Muscle of arm (tissue), 12 donors: Measurements from ENCODE around the gene ATP4B. TPM values are rescaled to one million over a fixed set of nuclear protein-coding genes. Genes with fewer than 3 reads are reported as not detected.

Experiments
- DNase-seq: peaks from one replicate; pipeline ENCODE4 v3.0.0-alpha.2; 2013
- polyA plus RNA-seq, 12 donors: library from polyadenylated mRNA; unstranded; fragments of 120-200 nt; gene quantifications; one replicate each; pipeline ENCODE4 v1.2.1, GENCODE V29; 2013; ENCODE audit not compliant: insufficient read length in 12 of 12

The ATP4B gene
- polyA plus RNA-seq, 12 donors: 0.10 to 0.13 (median 0.12) TPM; not detected in 9

DNA sequence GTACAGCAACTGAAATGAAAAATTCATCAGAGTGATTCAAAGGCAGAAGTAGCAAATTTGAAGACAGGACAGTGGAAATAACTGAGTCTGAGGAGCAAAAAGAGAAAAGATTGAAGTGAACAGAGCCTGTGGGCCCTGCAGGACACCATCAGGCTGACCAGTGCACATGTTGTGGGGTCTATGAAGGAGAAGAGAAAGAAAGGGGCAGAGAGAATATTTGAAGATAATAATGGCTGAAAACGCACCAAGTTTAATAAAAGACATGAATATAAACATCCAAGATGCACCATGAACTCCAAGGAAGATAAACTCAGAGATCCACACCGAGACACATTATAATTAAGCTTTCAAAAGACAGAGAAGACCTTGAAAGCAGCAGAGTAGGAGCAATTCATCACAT lies 15.4 kb downstream of the ATP4B start:
- no peak for DNase-seq

DNA sequence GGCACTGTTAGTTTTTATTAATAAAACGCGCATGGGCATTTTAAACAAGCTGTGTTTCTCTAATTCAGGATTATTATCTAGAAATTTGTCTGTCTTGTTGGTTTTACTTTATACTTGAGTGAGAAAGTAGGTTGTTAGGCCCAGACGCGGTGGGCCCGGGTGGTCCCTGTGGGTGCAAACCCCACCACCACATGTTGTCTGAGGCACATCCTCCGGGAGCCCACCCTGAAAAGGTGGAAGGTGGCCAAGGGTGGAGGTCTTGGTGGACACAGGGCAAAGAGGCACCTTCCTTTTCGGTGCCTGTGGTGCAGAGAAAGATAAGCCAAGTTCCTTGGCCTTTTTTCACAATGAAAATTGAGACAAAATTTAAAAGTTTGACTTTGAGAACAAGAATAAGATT lies 16.6 kb downstream of the ATP4B start:
- no peak for DNase-seq

DNA sequence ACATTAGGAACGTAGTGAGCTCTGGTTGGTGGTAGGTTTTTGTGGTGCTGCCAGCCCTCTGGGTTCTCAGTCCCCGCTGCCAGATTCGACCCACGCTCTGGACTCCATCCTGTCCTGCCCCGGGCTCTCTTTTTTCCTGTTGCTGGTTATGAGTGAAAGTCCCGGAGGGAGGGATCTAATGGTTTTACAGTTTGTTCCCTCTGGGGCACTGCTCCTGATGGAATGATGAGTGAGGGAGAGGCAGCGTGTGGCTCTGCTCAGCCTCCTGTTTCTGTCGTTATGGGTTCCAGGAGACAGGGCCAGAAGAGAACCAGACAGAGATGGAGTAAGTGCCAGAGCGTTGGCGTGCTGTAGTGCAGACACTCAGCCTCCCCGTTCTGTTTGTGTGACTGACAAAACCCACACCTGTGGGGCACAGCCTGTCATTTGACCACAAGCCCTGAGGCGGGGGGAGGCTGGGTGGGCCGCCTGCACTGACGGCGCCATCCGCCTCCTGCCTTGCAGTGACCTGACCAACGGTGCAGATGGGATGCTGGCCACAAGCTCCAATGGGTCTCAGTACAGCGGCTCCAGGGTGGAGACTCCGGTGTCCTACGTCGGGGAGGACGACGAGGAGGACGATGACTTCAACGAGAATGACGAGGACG lies 18.3 kb downstream of the ATP4B start:
- no peak for DNase-seq

DNA sequence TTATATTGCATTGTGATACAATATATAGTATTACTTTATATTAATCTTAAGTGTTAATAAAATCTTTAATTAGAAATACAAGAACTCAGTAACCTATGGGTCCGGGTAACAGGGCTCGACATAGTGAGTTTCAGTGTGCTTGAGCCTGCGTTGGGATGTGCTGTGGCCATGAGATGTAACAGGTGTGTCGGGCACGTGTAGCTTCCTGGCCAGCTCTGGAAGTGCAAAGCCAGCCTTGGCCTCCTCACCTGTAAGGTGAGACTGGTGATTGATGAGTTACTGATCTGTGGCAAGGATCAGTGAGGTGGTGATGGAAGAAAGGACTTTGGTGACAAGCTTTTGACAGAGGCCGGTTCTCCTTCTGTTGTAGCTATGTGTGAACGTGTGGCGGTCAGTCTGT lies 19.2 kb downstream of the ATP4B start:
- DNase-seq: no peak

DNA sequence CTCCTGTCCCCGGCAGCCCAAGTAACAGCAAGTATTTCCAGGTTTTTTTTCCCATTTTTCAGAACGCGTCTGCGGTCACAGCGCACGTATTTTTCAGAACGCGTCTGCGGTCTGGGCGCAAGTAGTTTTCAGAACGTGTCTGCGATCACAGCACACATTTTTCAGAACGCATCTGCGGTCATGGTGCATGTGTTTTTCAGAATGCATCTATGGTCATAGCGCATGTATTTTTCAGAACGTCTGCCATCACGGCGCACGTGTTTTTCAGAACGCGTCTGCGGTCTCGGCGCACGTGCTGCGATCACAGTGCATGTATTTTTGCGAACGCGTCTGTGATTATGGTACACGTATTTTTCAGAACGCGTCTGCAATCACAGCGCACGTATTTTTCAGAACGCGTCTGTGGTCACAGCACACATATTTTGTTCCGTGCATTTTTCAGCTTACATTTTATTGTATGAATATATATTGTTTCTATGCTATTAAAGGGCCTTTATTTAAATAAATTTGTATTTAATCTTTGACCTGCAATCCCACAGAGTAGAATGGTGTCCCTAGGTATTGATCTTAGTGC lies 19.7 kb downstream of the ATP4B start:
- no peak for DNase-seq

DNA sequence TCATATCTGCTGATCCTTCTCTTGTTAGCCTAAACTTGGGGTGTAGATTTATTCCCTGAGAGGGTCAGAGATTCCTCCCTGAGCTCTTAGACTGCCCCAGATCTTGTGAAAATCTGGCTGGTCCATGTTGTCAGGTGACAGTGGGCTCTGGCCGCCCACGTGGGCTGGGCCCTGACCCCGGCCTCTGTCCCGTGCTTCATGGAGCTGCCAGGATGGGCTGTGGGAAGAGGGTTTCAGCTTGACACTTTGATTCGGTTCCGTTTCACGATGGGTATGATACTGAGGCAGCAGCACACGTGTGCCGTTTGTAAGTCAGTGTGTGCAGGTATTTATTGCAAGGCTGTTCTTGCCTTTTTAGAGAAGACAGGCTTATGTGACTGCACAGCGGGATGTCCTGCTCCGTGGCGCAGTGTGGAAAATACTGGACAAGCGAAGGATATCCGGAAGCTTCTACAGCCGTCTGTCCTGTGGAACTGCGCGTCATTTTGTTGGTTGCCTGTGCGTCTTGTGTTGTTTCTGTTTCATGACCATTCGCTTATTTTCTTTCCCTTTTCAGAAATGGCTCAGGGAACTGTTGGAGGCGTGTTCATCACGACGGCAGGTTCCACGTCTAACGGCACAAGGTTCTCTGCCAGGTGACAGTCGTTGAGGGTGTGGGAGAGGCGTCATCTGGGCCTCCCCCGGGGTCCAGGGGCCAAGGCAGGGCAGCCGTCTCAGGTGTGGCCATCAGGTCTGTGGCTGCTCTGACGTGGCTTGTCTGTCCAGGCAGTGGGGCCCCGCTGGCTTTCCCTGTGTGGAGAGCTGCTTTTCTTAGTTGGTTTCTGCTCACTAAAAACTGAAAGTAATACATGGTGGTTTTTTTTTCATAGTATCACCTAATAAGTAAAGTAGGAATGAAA lies 20.5 kb downstream of the ATP4B start:
- DNase-seq: no peak

DNA sequence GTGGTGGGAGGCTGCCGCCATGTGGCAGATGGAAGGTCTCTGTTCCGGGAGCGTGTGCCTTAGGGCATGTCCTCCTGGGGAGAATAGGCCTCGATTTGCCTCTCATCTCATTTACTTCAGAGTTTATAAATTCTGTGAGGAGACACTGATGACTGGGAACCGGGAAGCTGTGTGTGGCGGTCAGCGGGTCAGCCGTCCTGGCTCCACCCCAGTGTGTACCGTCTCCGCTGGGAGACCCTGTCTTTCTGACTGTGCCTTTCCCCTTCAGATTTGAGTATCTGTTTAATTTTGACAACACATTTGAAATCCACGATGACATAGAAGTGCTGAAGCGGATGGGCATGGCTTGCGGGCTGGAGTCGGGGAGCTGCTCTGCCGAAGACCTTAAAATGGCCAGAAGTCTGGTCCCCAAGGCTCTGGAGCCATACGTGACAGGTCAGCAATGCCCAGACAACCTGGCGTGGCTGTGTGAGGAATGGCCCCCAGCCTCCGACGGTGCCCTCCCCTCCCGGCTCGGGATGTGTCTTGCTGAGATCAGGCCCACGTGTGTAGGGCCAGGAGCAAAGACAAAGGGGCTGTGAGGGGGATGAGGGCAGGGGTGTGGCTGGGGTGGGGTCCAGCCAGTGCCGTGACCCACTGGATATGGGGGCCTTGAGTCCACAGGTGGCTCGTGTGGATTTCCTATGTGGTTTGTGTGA lies 21.6 kb downstream of the ATP4B start:
- no peak for DNase-seq

DNA sequence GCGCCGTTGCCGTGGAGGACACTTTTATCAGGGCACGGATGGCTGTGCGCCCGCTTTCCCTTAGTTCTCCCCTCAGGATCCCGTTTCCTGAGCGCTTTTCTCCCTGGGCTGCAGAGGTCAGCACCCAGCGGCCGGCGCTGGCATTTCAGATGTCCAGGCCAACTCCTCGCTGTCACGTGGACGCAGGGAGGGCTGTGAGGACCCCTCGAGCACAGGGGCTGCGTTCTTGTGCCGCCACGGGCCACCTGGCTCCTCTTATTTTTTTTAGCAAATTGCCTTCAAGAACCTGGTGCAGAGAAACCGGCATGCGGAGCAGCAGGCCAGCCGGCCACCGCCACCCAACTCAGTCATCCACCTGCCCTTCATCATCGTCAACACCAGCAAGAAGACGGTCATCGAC lies 22.3 kb downstream of the ATP4B start:
- DNase-seq: no peak

DNA sequence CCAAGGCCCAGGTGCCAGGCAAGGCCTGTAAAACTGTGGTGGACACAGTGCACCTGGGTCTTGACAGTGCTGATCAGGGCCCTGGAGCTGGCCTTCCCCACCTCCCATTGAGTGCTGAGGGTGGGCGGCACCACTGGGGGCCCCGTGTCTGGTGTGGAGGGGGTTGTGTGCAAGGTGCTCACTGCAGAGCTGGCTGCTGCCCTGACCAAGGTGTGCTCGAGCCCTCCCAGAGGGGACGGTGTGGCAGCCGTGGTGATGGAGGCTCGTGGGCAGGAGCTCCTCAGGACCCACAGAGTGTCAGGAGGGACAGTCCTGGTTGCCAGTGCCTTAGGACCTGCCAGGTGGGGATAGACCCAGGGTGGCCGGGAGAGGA lies 23.0 kb downstream of the ATP4B start:
- no peak for DNase-seq

DNA sequence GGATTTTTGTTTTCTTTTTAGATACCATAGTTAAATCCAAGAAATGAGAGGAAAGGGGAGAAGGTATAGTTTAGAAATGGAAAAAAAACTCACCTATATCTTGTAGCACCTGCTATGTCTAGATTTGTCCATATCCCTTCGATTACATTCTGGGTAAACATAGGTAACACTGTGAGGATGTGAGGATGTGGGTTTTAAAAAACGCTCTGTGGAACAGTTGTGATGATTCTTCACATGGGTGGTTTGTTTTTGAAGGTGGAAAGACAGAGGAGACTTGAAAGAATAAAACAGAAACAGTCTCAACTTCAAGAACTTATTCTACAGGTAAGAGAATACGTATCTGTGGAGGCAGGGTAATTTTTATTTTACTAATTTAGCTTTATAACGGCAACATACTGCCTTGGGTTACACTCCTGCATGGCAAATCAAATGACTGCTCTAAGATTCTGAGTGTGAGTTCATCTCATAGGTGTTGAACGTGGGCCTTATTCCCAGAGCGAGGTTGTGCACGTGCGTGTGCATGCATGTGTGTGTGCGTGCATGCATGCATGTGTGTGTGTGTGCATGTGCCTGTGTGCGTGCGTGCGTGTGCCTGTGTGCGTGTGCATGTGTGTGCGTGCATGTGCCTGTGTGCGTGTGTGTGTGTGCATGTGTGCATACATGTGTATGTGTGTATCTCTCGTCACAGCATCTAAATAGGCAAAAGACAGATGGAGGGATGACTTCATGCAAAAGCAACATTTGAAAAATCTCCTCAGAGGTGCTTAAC lies 23.5 kb downstream of the ATP4B start:
- no peak for DNase-seq

DNA sequence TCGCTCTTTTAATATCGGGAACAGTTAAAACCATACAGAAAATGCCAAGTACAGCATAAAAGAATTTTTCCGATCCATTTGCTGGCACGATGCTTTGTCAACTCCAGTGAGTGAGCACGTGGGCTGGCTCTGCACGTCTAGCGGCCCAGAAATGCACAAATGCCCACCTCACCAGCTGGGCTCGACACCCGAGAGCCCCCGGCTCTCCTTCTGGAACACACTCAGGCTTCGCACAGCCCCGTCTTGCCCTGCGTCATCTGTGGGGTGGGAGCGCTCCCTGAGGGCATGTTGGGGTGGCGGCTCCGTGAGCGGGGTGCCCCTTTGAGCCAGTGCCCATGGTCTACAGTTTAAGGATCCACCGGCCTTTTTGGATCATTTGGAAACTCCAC lies 24.5 kb downstream of the ATP4B start:
- DNase-seq: no peak

DNA sequence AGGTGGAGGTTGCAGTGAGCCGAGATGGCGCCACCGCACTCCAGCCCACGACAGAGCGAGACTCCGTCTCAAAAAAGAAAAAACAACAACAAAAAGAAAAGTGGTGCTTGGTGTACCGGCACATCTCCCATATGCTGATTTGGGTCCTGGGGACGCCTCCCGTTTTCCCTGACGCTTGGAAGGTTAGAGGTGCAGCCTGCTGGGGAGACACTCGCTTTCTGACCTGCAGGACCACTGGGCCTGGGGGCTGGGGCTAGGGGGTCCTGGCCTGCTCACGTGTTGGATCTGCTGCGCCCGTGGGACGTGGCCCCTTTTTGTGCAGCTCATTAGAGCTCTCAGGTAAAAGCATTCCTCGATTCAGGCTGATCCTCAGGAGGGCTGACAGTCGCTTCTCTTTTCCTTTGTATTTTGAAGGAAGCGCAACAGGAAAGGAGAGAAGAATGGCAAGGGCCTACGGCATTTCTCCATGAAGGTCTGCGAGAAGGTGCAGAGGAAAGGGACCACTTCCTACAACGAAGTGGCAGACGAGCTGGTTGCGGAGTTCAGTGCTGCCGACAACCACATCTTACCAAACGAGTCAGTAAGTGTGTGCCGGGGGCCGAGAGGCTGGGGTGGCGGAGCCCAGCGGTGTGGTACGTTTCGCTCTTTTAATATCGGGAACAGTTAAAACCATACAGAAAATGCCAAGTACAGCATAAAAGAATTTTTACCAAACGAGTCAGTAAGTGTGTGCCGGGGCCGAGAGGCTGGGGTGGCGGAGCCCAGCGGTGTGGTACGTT lies 25.1 kb downstream of the ATP4B start:
- DNase-seq: no peak

DNA sequence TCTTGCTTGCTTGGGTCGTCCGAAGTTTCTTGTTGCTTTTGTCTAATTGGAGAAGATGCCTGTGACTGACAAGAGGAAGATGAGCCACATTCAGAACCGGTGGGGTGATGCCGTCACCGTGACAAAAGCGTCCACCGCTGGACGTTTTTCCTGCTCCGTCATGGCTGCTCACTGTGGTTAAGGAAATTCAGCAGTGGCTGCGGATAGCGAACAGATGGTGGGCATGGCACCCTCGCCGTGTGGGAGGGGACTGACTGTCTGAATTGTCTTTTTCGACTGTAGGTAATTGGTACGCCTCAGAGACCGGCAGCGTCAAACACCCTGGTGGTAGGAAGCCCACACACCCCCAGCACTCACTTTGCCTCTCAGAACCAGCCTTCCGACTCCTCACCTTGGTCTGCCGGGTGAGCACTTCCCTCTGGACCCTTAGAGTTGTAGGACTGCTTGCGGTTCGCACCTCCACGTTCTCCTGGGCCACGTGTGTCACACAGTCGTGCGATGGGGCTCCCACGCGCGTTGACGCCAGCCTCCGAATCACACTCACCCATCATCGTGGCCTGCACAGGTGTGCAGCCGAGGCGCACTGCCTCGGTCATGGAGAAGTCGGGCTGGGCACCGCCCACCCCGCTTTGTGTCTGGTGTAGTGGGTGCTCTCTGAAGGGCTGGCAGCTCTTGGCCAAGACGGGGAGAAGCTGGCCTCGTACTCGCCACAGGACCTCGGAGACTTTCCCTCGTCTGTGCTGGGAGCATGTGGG lies 26.5 kb downstream of the ATP4B start:
- no peak for DNase-seq

DNA sequence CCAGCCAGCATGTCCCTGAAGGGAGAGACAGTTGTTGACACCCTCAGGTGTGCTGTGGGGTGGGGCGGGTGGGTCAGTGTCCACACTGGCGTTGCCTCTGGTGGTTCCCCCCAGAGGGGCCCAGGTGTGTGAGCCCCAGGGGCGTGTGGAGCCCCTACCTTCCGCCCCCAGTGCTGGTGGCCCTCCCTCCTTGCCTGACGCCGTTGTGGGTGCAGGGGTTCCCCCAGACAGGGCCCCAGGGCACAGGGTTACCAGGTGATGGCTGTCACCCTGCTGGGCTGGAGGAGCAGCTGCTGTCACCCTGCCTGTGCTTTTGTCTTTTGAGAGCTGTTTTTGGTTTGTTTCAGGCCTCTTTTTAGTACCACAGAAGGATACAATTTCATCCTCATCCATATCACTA lies 27.2 kb downstream of the ATP4B start:
- no peak for DNase-seq

DNA sequence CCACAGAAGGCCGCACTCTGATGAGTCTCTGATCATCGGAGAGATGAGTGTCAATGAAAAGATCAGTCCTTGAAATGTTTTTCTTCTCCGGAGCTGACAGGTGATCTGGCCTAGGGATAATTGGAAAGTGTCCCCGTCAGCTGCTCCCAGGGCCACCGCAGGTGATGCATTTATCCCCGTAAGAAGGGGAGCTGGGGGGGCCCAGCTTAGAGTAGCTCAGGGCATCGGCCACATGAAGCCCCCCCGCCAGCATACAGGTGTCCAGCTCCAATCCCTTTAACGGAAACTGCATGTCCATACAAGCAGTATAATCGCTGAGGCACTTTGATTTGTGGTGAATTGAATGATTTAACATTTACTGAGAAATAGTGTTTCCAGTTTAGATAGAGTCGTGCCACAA lies 27.7 kb downstream of the ATP4B start:
- DNase-seq: no peak

DNA sequence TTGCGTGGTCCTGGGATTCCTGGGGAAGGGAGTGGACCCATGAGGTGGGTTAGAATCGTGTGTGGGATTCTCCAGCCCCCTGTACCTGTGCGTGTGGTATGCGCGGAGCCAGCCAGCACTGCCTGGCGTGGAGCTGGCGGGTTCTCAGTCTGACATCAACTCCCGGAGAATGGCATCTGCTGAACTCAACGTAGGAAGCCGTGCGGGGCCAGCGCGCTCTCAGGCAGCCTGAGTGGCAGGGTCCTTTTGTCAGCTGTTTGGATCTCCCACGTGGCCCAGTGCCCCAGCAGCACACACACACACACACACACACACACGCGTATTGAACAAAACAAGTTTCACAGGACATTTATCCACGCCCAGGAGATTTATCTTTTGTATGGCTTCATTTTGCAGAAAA lies 28.1 kb downstream of the ATP4B start:
- DNase-seq: no peak

DNA sequence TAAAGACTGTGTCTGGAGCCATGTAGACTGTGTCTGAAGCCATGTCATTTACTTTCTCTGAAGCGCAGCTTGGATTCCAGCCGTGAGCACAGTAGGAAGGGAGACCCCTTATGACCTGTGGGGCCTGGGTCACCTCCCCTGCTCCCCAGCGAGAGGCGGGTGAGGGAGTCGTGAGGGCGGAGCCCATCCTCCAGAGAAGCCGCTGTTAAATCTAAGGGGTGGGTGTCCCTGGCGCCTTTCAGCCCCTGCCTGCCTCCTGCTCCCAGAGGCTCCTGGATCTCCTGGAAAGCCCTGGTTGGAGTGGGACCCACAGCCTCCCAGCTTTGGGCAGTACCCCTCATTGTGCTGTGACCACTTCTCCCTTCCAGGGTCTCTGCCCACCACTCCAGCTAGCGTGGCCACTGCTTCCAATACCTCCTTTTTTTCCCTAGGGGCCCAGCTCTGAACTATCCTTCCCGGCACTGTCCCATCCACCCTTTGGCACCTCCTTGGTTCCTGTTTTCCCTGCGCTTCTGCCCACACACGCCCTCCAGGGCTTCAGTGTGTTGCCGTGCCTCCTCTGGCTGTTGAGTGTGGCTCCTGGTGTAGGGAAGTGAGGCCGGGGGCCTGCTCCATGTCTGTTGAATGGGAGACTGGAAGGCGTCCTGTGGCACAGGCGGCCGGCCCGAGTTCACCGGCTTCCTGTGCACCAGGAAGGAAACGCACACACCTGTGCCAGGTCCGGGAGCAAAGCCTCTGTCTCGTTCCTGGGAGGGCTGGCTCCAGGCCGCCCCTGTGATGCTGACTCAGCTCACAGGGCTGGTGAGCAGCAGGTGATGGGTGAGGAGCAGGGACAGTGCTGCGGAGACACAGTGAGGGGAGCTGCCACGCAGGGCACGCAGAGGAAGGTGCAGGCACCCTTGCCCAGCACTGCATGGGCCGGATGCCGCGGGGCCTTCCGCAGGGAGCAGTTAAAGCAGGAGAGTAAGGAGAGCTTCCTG lies 29.4 kb downstream of the ATP4B start:
- DNase-seq: no peak

DNA sequence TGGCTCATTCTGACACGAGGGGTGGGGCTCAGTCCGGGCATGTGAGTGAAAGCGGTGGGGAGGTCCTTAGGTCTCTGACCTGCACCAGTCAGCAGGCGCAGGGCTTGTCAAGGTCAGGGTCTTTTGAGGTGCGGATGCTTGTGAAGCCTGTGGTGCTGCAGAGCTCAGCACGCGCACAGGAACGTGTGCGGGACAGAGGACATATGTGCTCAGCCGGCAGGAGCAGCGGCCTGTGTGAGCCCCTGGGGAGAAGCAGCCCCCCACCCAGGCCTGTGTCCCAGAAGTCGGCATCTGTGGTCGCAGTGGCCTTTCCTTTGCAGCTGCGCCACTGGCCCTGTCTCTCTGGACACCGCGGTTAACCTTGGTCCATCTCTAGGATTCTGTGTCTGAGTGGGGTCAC lies 30.9 kb downstream of the ATP4B start:
- no peak for DNase-seq
